Urothelium cell line (cell line): ENCODE measurements around the gene INO80C.
"Not testable (repeated sequence)": the region's sequence is repeated elsewhere in the genome, so short reads cannot be mapped to it uniquely, and the experiment has no call there.

Experiments used
- DNase-seq: peaks from one replicate; pipeline ENCODE4 v3.0.0; 2011; ENCODE audit warnings: low spot score, mixed read lengths
- FAIRE-seq: peaks from 2 replicates; lab custom pipeline; 2011; peaks lifted over from hg19 to GRCh38; lab: Jason Lieb, UNC

The INO80C gene

DNA sequence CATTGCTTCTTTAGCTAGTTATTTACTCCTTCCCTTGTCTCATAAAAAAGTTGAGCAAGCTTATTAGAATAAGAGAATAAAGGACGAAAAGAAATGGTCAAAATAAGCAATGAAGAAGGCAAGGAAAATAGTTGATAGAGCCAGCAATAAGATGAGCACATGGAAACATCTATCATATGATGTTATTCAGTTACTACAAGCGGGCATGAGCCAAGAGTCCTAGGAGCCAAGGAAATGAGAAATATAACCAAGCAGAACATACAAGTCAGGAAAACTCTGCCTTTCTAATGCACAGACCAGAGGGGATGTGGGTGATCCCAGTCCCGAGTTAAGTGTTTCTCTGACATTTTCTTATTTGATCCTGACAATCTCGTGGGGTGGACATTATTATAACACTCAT lies 33.9 kb downstream of the INO80C start:
- FAIRE-seq (no peak), DNase-seq (no peak)

DNA sequence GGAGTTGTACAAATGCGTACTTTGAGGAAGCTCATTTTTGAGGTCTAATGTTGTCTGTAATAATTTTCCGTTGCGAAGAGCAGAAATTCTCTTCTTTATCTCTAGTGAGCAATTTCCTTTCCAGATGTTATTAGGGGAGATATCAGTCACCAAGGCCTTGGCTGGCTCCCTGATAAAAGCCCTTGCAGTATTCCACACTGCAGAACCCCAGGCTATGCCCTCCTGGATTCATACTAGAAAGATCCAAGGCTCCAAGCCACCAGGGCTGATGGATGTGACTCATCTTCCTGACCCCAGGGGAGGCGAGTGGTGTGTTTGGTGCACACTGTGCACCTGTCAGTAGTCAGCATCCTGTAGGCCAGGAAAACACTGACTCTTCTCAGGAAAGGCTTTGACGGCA lies 34.7 kb downstream of the INO80C start:
- DNase-seq (no peak), FAIRE-seq (no peak)

DNA sequence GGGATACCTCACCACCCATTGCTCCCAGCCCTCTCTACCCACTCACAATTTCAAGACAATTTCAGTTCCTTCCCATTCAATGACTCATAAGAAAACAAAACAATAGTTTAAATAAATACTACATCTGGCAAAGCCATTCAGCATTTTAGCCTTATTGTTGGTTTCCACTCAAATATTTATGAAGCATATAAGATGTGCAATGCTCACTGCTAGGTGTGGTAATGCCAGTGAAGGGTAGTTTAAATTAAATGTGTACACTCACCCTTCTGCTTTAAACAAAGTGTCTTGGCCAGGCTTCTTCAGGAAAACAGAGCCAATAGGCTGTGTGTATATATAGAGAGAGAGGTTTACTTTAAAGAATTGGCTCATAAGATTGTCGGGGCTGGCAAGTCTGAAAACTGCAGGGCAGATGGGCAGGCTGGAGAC lies 37.0 kb downstream of the INO80C start:
- DNase-seq (no peak), FAIRE-seq (no peak)

DNA sequence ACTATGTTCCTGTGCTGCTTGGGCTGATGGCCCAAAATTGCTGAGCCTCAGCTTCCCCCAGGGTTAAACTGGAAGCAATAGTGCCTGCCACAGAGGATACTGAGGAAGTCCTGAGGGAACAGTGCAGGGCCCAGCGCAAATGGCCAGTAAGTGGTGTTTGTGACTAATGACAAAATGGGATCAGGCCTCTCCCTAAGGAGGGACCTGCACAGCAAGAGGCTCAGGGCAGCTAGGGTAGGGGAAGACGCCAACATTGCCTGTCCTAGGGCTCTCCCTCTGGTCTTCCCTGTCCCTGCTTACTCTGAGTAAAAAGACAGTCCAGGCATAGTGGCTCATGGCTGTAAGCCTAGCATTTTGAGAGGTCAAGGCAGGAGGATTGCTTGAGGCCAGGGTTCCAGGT lies 37.8 kb downstream of the INO80C start:
- DNase-seq (no peak), FAIRE-seq (no peak)

DNA sequence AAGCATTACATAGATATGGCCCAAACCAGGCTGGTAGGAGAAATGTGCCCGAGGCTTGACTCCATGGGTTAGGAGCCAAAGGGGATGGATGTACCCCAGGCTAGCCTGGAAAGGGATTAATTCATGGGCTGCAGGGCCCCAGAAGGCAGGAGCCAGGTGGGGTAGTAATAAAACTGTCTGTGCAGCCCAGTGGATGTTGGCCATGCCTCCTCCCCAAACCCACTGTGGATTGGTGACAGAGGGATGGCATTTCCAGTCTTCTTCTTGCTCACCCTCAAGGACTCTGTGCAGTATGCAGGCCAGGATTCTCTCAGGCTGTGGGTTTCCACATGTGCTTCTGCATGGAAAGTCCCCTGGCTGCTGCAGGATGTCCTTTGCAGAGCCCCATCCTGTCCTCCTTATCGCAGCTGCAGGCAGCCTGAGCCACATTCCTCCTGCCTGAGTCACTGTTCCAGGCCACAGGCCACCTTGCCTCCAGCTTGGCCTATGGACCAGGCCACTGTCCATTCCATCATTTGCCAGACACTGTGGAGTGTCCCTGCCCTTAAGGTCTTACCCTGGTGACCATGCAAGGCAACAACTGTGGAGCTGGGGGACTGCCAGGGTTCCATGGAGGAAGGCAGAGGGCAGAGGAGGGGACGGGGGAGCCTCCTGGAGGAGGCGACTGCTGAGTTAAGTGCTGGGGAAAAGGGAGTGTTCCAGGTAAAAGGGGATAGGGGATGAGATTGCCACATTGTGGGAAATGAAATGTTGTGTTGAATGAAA lies 38.9 kb downstream of the INO80C start:
- peak; percentile 65 for DNase-seq
- FAIRE-seq: no peak

DNA sequence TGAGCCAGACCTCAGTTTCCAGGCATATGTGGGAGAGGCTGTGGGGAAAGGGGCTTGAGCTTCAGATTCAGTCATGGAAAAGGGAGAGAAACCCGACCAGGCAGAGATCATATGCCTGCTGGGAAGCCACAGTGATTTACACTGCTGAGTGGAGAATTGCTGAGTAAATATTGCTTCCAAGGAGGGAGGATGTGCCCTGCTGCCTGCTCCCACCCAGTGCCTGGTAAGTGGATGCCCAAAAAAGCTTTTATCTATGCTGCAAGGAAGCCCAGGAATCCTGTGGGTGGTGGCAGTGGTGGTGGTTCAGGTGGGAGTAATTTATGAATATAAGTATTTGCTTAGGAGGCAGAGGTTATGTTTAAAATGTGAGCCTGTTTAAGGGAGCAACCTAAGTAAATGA lies 39.5 kb downstream of the INO80C start:
- FAIRE-seq: no peak
- no peak for DNase-seq

DNA sequence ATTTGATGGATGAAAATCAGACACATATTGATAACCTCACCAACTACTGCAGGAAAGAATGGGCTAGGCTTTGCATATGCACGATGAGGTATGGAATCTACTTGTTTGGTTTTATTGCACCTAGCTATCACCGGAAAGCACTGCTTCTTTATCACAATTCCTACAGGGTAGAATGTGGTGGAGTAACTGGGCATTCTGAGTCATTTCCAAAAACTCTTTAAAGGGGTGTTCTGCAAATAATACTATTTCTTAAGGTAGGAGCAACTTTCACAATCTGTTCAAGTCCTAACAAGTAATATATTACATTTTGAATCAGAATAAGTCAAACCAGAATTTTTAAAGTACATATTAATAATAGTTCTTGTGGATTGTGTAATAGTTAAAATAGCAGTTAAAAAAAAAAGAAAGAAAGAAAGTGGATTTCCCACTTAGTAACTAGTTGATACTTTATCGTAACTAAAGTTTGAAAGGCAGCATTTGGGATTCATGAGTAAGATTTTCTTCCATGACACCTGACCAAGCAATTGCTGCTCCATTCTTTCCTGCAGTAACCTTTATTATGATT lies 40.5 kb downstream of the INO80C start:
- no peak for FAIRE-seq
- DNase-seq: no peak

DNA sequence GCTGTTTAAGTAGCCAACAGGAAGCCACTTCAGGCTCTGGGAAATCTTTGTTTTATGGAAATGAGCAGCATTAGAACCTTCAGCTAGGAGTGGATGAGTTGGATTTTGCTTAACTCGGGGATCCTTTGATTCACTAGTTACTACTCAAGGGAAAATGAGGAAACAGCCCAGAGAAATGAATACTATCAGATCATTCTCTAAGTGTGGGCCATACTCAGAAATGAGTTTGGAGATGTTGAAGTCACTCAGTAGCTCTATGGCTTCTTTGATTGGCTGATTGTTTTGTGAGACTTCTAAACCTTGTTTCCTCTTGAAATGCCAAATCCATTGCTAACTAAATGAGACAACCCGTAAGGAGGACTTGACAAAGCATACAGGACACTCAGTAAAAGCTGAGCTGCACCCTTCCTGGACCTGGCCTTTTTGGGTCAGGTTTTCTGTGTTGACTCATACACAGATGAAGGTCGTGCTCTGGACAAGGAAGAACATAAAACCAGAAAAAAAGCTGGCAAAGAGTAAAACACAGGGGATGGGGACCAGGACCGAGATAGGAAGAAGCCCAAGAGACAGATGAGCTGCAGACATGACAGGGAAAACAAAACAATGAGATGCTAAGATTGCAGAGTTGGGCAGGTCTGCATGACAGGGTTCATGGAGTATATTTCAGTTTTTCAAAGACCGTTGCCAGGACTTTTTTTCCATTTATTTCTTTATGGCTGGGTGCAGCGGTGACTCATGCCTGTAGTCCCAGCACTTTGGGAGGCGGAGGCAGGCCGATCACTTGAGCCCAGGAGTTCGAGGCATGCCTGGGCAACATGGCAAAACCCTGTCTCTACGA lies 41.6 kb downstream of the INO80C start:
- DNase-seq (no peak), FAIRE-seq (no peak)

DNA sequence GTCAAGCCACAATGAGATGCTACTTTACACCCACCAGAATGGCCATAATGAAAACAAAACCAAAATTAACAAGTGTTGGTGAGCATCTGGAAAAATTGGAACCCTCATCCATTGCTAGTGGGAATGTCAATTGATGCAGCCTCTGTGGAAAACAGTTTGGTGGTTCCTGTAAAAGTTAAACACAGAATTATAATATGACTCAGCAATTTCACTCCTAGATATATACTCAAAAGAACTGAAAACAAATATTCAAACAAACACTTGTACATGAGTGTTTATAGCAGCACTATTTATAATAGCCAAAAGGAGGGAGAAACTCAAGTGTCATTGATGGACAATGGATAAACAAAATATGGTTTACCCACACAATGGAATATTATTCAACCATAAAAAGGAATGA lies 43.0 kb downstream of the INO80C start:
- no peak for FAIRE-seq
- no peak for DNase-seq

DNA sequence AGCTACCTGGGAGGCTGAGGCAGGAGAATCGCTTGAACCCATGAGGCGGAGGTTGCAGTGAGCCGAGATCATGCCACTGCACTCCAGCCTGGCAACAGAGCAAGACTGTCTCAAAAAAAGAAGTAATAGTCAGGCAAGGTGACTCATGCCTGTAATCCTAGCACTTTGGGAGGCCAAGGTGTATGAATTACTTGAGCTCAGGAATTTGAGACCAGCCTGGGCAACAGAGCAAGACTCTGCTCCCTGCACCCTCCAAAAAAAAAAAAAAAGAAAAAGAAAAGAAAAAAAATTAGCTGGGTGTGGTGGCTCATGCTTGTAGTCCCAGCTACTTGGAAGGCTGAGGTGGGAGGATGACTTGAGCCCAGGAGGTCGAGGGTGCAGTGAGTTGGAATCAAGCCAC lies 44.7 kb downstream of the INO80C start:
- not testable (repeated sequence) for FAIRE-seq, DNase-seq

DNA sequence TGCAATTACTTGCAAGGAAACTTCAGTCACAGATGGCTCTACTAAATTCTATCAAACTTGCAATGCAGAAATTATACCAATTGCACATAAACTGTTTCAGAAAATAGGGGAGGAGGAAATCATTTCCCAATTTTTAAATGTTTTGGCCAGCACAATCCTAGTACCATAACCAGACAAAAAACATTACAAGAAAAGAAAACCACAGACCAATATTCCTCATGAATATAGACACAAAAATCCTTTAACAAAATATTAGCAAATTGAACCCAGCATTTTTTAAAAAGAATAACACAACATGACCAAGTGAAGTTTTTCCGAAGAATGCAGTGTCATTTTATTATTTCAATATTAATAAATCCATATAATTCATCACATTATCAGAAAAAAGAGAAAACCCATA lies 45.8 kb downstream of the INO80C start:
- DNase-seq (no peak), FAIRE-seq (no peak)

DNA sequence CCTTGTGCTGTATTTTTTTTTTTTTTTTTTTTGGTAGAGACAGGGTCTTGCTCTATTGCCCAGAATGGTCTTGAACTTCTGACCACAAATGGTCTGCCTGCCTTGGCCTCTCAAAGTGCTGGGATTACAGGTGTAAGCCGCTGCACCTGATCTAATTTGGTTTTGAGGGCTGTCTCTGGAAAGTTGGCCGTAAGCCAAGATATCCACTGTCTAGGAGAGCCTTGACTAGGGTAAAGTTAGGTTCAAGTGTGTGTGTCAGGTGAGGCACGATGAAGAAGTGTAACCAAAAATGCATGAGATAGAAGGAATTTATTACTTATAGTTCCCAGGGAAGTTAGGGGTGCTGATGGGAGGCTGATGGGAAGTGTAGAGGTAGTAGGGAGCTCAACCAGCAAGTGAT lies 46.7 kb downstream of the INO80C start:
- FAIRE-seq: no peak

DNA sequence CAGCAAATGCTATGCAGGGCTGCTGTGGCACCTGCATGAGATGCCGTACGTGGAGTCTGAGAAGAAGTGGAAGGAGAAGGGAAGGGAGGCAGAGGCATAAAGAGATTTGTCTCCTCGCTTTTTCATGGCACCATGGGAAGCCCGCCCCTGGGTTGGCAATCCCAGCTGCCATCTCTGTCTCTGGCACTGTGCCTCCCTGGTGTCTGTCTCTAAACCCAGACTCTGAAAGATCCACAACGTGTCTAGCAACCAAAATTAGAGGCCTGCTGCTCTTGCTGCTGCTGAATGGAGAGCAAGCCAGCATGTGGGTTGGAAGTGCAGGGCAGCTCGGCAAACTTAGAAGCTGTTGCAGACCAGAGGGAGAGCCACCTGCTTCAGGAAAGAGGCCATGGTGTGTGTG lies 53.1 kb downstream of the INO80C start:
- FAIRE-seq (no peak), DNase-seq (no peak)

More for the DNA sequence above, 46.7 kb downstream of the INO80C start:
- no peak for DNase-seq

DNA sequence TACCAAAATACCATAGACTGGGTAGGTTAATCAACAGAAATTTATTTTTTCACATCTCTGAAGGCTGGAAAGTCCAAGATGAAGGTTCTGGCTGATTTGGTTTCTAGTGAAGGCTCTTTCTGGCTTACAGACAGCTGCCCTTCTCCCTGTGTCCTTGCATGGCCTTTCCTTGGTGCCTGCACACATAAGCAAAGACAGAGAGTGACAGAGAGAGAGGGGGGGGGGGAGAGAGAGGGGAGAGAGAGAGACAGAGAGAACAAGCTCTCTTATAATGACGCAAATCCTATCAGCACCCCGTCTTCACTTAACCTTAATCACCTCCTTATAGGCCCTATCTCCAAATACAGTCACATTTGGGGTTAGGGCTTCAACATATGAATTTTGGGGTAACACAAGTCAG lies 53.9 kb downstream of the INO80C start:
- FAIRE-seq: no peak
- DNase-seq: no peak

DNA sequence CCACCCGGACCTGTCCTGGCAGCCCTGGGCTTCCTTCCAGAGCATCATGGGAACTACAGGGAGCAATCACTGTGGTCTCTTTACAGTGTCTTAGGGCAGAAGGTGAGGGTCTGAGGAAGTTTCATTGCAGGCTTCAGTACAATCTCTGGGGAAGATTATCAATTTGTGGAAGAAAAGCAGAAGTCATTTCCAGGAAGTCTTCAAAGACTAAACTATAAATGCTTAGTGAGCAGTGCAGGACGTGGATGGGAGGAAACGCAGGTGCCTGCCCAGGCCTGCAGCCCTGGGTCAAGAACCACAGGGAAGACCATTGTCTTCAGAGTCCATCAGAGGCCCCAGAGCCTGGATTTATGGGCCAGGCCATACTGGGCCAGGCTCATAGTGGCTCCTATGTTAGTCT lies 54.3 kb downstream of the INO80C start:
- DNase-seq: no peak

DNA sequence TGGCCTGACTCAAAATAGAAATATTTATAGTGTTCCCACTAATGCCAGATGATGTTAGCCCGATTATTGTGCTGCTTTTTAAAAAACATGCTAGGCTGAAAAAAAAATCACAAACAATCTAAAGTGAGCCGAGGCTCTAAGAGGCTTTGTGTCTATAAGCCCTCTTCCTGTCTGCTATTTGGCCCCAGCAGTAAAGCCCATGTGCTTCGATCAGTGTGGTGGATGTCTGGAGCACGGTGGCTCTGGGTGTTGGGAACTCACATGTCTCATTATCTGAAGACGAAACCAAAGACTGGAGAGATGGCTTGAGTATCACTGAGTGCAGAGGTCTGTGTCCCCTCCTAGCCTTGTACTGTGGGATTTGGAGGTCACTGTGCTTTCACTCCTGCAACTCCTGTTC lies 55.1 kb downstream of the INO80C start:
- DNase-seq (no peak), FAIRE-seq (no peak)

More for the DNA sequence above, 54.3 kb downstream of the INO80C start:
- no peak for FAIRE-seq

DNA sequence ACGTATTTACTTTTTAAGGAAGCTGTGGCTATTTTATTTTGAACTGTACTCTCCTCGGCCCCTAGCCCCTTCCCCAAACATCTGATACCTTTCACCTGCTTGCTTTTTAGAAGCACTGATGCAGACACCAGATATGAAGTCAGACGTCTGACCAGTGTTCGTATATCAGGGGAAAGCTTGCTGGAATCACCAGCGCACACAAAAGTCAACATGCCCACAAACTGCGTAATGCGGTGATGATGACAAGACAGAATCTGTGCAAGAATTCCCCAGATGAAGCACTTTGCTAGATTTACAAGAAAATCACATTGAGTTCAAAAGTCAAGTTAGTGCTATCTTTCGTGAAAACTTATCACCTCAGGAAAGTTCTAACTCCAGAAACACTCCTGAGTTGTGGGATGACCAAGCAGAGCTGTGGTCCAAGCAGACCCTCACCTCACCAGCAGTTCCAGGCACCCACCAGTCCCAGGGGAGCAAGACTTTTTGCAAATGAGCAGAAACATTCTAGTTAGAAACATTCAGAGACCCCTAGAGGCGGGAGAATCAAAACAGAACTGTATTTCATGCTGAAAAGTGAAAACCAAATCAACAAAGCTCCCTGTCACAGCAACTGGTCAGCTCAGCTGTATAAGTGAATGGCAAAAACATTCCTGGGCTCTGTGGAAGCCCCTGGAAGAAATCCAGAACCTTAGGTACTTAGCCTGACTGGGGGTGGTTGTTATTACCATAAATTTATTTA lies 55.7 kb downstream of the INO80C start:
- no peak for DNase-seq
- no peak for FAIRE-seq

DNA sequence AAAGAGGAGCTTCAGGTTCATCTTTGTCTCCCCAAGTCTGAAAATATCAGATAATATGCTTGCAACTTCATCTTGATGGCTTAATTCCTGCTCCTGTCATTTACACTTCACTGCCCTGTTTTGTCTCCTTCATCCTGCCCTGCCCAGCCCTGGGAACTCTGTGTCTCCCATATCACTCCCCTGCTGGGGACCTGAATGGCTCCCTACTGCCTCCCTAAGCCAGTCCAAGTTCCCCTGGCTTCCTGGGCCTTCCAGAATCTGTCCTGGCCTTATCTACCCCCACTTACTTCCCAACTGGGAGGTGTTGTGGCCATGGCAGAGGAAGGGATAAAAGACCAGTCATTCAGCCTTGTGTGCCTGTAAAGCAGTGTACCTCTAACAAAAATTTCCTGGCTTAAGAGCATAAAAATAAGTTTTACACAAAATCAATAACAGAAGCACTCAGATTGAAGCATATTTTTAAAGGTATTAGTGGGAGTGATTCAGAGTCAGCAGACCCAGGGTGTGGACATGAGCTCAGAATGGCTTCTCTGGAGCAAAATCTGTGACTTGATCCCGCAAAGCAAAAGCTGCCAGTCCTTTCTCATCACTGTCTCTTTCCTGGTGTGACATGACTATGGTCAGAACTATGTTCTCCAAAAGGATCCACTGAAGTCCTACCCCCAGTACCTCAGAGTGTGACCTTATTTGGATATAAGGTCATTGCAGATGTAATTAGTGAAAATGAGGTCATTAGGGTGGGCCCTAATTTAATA lies 59.1 kb downstream of the INO80C start:
- DNase-seq: no peak
- FAIRE-seq: no peak

DNA sequence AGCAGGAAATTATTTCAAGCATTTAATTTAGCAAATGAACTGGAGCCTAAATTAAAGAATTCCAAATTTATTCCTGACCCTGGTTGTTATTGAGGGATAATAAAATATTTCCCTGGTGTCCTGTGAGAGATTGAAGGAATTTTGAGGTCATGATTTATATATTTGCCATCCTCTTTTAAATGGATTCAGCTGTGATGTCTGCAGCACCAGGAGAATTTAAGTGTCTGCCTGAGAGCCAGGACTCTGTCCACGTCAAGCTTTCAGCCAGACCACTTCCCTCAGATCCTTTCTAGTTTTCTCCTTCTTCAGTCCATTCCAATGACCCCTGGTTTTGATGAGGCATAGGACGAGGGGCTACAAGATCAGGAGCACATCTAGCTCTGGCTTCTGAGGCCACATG lies 59.9 kb downstream of the INO80C start:
- DNase-seq (no peak), FAIRE-seq (no peak)

DNA sequence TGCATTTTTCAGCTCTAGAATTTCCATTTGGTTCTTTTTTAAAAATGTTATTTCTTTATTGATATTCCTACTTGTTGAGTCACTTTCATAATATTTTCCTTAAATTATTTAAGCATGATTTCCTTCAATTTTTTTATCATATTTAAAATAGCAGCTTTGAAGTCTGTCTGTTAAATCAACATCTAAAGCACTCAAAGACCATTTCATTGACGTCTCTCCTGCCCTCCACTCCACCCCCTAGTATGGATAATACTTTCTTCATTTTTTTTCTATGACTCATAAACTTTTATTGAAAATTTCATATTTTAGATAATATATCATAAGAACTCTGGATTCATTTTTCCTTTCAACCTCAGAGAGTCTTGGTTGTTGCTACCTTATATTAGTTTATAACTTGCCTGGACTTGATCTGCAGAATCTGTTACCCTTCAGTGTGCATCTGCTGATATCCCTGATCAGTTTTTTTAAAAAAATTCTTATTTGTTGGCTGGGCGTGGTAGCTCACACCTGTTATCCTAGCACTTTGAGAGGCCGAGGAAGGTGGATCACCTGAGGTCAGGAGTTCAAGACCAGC lies 61.6 kb downstream of the INO80C start:
- FAIRE-seq (no peak), DNase-seq (no peak)
